GM04504 (cell line): ENCODE results near the gene ACOT11.

Experiments
- DNase-seq: peaks from one replicate; pipeline ENCODE4 v3.0.0-alpha.2; 2012; ENCODE audit warnings: low read depth

ACOT11 gene

DNA sequence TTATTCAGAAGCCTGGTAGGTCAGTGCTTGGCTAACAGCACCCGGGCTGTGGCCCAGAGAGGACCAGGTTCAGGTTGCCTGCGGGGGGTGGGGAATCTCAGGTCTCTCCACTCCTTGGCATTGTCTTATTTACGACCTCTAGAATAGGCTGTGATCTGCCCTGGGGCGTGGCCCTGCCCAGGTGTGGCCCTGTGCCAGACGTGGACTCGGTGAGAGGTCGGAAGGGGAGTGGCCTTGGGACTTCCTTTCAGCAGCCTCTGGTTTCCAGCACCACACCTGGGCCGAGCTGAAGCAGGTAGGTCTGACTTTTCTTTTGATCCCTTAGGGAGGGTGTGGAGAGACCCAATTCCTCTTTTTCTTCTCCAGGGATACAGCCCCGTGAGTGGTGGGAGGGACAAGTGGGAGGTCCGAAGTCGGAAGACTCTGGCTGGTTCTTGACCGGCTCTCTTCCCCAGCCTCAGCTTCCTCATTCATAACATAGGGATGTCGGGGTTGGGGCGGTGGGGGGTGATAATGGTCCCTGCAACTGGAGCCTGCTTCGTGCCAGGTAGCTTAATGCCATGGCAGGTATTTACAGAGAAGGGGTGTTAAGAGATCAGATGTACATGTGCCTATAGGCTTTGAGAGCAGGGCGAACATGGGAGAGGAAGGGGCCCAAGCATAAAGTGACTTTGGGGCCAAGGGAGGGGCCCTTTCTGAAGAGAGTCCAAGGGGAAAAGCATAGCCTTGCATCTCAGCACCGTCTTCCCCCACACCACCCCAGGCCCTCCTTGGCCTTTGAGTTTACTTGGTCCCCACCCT, 16.5 kb downstream of the ACOT11 start:
- DNase-seq: no peak

DNA sequence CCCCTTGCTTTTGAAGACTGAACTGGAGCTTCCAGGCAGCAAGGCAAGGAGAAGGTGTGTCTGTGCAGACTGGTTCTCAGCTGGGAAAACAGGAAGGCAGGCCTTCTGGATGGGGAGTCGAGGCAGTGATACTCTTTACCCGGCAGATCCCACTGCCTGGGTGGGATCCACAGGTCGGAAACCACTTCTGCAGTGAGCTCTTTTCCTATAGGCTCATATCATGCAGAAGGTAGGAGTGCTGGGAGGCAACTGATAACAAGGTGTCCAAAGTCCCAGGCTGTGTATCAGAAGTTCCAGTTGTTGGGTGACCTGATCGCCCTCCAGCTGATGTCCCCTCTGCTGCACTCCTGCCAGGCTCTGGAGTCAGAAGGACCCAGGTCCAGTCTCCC, 17.1 kb downstream of the ACOT11 start:
- no peak for DNase-seq

GRCh38 chr1:54566438-54567141, 18.6 kb downstream of the ACOT11 start:
- DNase-seq: no peak

- no peak for DNase-seq
Measured at GRCh38 chr1:54567961-54568360, 19.9 kb downstream of the ACOT11 start.

GRCh38 chr1:54569339-54569738, 21.3 kb downstream of the ACOT11 start:
- no peak for DNase-seq

GRCh38 chr1:54570161-54570560, 22.1 kb downstream of the ACOT11 start:
- DNase-seq: no peak

GRCh38 chr1:54571326-54571725, 23.3 kb downstream of the ACOT11 start:
- no peak for DNase-seq

- no peak for DNase-seq
Measured at GRCh38 chr1:54571803-54572541, 23.9 kb downstream of the ACOT11 start.

DNA sequence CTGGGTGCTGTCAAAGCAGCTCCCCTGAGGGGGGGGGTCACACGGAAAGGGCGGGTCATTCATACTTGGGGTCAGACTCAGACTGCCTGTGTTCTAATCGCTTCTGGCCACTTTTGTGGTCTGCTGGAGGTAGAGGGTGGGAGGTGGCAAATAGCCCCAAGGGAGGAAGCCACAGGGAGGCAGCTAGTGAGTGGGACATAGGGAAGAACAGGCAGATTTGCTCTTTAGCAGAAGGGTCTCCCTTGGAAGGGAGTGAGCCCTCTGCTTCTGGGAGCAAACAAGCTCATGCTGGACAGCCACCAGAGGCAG, 24.5 kb downstream of the ACOT11 start:
- DNase-seq: no peak

- DNase-seq: no peak
Measured at GRCh38 chr1:54574158-54574778, 26.2 kb downstream of the ACOT11 start.

DNA sequence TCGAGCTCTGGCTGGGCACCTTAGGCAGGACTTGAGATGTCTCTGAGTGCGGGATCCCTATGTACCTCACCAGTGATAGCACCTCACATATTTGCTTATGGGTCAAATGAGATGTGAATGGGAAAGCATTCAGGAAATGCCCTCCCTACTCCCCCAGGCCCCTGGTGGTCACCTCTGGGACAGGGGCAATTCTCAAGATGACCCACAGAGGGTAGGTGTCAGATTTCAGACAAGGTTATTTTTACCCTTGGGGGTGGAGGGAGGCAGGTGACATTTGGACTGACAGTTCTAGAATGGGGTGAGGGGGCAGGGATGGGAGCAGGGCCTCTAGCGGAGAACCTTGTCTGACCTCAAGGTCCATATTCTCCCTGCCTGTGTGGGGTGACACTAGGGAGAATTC, 27.1 kb downstream of the ACOT11 start:
- DNase-seq: no peak

GRCh38 chr1:54575605-54576290, 27.7 kb downstream of the ACOT11 start:
- DNase-seq: no peak

GRCh38 chr1:54577612-54578011, 29.6 kb downstream of the ACOT11 start:
- DNase-seq: no peak

GRCh38 chr1:54579337-54579781, 31.3 kb downstream of the ACOT11 start:
- no peak for DNase-seq

GRCh38 chr1:54580856-54581550, 33.0 kb downstream of the ACOT11 start:
- no peak for DNase-seq

DNA sequence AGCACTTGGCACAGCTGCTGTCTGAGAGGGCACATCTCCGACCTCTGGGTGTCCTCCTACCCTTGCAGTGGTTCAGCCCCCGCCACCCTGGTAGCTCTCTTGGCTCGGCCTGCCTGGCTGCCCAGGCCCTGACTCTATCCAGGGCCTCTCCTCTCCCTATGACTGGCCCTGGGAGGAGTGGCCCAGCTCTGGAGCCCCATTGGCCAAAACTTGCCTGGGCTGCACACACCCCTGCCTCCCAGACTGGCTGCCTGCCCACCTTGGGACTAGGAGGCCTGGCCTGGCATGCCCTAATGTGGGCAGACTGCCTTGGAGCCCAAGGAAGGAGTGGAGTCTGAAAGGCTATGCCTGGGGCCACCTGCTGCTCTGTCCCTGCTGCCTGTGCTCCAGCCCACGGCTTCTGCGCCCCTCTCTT, 33.6 kb downstream of the ACOT11 start:
- peak; percentile 80 for DNase-seq

DNA sequence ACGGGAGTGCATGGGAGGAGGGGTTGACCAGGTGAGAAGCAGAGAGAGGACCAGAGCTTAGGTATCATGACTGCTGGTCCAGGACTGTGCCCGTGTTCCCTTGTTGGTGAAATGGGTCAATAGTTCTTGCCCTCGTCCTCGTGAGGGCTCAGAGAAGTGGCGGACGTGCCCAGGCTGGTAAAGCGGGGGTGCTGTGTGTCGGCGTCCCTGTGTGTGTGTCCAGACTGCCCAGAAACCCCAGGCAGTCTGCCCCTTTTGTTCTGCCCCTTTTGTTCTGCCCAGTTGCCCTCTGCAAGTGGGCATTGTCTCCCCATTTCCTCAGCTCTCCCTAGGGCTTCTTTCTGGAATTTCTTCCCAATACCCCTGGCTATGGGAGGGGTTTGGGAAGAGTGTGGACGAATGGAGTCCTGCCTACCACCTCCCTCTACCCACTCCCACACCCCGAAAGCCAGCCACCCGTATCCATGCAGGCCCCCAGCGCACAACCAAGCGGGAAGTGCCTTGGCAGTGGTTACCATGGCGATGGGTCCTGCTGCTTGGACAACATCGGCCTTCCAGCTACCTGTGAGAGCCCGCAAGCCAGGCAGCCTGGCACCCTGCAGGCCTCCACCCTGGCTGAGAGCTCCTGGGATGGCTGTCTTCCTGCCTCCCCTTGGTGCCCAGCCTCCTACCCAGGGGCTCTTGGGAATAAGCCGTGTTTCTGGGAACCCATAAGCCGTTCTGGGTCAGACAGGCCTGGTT, 34.7 kb downstream of the ACOT11 start:
- DNase-seq: no peak

- DNase-seq: no peak
Measured at GRCh38 chr1:54583307-54583686, 35.3 kb downstream of the ACOT11 start.

DNA sequence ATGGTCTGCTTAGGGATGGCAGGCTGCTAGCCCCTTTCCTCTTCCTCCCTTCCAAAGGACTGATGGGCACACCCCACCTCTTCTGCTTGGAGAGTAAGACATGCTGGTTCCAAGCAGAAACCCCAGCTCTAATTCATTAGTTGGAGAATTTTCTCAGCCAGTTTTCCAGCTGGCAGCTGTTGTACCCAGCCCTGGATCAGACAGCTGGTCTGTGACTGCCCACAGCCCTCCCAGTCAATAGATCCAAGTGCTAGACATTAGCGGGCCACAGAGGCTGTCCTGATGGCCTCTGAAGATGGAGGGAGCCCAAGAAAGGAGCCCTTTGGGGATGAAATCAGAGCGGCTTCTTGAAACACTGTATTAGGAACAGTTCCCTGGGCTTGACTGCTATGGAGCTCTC, 35.8 kb downstream of the ACOT11 start:
- no peak for DNase-seq

DNA sequence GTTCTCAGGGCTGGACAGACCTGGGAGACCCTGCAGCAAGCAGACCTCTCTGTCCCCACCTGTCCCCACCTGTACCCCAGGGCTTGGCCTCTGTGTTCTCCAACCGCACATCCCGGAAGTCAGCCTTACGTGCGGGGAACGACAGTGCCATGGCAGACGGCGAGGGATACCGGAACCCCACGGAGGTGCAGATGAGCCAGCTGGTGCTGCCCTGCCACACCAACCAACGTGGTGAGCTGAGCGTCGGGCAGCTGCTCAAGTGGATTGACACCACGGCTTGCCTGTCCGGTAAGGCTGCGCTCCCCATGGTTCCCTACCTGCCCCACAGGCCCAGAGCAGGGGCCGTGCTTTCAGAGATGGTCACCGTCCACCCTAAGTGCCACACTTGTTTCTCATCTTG, 36.5 kb downstream of the ACOT11 start:
- DNase-seq: no peak
